Measurements from ENCODE around the gene EMP2.

Gene EMP2

DNA sequence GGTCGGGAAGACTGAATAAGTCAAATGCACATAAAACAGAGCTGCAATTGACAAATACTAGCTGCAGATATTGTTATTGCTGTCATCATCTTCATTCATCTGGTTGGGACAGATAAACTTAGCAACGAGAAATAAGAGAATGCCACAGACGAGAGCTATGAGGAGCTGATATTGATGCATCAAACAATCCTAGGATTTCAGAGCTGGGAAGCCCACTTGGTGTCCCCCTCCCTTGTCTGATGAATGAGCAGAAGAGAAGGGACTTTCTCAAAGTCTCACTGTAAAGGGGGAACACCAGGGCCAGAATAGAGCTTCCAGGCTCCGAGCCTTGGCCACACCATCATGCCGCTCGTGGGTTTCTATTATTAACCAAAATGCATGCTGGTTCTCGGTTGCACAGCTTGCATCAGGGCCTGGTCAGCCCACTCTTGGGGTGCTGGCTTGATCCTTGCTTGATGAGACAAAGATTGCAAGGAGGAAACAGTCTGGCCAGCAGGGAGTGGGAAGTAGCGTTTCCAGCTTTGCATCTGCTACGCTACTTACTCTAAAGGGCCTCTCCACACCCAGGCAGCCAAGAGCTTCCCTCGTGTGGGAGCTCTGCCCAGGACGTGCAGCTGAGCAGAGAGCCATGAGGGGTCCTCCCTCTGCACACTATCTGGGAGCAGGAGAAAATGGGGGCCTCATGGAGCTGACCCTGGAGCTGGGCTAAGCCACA lies 28.4 kb upstream of the EMP2 start:
- TF ChIP-seq TAF1 (IDR thresholded peaks at IDR 0.05; ENCODE audit: borderline replicate concordance, insufficient read depth, low read length) (no peak), FOXP2 (optimal IDR thresholded peaks at IDR 0.05; ENCODE audit: borderline replicate concordance, extremely low read depth, extremely low read length, insufficient read depth) (no peak), SIN3A (IDR thresholded peaks at IDR 0.05; ENCODE audit: borderline replicate concordance, insufficient read depth, low read length) (no peak)

DNA sequence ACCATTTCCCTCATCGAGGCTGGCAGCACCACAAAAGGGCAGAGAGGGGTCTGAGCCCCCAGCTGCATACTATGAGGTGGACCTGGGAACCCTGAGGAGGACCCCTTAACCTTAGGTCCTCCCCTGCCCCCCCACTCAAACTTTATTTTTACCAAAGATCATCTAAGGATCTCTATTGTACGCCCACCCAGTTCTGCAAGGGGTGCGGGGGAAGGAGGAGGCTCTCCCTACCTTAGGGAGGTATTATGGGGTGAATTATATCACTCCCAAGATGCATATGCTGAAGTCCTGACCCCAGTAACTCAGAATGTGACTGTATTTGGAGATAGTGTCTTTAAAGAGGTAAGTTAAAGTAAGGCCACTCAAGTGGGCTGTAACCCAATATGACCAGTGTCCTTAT lies 26.8 kb upstream of the EMP2 start:
- TF ChIP-seq SIN3A (IDR thresholded peaks at IDR 0.05; ENCODE audit: borderline replicate concordance, insufficient read depth, low read length) (no peak), FOXP2 (optimal IDR thresholded peaks at IDR 0.05; ENCODE audit: borderline replicate concordance, extremely low read depth, extremely low read length, insufficient read depth) (no peak)
- TF ChIP-seq, protein P1, sequence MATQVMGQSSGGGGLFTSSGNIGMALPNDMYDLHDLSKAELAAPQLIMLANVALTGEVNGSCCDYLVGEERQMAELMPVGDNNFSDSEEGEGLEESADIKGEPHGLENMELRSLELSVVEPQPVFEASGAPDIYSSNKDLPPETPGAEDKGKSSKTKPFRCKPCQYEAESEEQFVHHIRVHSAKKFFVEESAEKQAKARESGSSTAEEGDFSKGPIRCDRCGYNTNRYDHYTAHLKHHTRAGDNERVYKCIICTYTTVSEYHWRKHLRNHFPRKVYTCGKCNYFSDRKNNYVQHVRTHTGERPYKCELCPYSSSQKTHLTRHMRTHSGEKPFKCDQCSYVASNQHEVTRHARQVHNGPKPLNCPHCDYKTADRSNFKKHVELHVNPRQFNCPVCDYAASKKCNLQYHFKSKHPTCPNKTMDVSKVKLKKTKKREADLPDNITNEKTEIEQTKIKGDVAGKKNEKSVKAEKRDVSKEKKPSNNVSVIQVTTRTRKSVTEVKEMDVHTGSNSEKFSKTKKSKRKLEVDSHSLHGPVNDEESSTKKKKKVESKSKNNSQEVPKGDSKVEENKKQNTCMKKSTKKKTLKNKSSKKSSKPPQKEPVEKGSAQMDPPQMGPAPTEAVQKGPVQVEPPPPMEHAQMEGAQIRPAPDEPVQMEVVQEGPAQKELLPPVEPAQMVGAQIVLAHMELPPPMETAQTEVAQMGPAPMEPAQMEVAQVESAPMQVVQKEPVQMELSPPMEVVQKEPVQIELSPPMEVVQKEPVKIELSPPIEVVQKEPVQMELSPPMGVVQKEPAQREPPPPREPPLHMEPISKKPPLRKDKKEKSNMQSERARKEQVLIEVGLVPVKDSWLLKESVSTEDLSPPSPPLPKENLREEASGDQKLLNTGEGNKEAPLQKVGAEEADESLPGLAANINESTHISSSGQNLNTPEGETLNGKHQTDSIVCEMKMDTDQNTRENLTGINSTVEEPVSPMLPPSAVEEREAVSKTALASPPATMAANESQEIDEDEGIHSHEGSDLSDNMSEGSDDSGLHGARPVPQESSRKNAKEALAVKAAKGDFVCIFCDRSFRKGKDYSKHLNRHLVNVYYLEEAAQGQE (IDR thresholded peaks at IDR 0.05; ENCODE audit: insufficient read depth in 1 of 2, low read depth in 2 of 2, low read length in 2 of 2), result no peak

DNA sequence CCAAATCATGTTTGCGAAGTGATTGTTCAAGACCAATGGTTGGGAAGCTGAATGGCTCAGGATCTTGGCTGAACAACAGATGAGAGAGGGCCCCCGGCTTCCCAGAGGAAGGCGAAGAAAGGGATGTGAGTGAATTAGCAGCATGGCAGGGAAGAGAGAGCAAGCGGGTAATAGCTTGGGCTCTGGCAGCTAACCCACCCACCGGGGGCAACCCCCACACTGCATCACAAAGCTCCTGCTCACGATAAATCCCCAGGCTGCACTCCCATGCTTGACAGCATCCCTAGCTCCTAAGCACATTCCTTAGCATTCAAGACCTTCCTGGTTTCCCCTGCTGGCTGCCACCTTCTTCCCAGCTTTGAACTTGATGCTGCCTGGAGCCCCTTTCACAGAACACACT lies 26.2 kb upstream of the EMP2 start:
- TF ChIP-seq, protein P1 (IDR thresholded peaks at IDR 0.05; ENCODE audit: insufficient read depth in 1 of 2, low read depth in 2 of 2, low read length in 2 of 2), result no peak

DNA sequence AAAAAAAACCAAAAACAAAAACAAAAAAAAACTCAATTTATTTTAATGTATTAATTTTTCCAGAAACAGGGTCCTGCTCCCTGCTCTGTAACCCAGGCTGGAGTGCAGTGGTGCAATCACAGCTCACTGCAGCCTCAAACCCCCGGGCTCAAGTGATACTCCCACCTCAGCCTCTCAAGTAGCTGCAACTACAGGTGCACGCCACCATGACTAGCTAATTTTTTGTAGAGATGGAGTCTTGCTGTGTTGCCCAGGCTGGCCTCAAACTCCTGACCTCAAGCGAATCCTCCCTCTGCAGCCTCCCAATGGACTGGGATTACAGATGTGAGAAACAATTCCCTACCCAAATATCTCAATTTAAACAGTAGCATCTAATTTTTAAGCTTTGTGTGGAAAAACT lies 25.2 kb upstream of the EMP2 start:
- TF ChIP-seq, protein P1 (IDR thresholded peaks at IDR 0.05; ENCODE audit: insufficient read depth in 1 of 2, low read depth in 2 of 2, low read length in 2 of 2), result no peak

DNA sequence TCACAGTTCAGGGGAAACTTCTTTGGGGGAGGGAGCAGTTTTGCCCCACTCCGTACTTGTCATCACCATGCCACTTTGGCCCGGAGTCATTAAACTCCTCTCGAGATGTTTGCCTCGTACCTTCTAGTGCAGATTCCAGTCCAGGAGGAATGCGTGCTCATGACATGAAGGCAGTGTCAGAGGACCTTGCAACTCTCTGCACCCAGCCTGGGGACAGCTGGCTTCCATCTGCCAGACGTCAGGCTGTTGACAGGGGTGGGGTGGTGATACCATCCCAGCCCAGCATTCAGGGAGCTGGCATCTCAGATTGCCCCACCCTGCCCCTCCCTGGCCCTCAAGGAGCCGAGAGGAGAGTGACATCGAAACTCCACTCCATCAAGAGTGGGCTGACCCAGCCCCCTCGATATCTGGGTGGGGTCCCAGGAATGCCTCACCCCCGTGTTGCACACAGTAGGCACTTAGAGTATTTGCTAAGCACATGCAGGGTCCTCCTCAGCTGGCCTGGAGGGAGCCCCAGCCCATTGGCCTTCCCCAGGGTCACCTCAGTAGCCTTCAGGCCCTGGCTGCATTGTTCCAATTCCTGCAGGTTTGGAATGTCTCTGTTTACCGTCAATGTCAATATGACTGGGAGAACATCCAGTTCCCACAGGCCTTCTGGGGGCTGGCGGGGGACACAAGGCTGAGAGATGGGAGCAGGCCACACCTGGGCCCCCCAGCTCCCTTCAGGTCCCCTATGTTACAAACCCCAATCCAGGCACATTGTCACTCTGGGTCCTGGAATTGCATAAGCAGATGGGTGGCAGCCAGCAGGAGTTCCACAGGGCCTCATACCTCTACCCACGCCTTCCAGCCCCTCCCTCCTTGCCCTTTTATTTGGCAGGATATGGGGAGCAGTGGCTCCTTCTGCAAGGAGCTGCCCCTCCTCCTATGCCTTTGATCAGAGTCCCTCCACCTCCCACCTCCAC lies 21.3 kb upstream of the EMP2 start:
- TF ChIP-seq, protein P1 (IDR thresholded peaks at IDR 0.05; ENCODE audit: insufficient read depth in 1 of 2, low read depth in 2 of 2, low read length in 2 of 2), result no peak
- no peak for TF ChIP-seq TAF1 (IDR thresholded peaks at IDR 0.05; ENCODE audit: borderline replicate concordance, insufficient read depth, low read length)
- TF ChIP-seq SIN3A (IDR thresholded peaks at IDR 0.05; ENCODE audit: borderline replicate concordance, insufficient read depth, low read length), result no peak
- no peak for TF ChIP-seq FOXP2 (optimal IDR thresholded peaks at IDR 0.05; ENCODE audit: borderline replicate concordance, extremely low read depth, extremely low read length, insufficient read depth)
- TF ChIP-seq POLR2AphosphoS5 (IDR thresholded peaks at IDR 0.05; ENCODE audit: low read depth, low read length), result no peak

Measured in PFSK-1 (cell line).